Loucy (cell line): ENCODE data around the gene RACGAP1.

ENCODE experiments used
- EZH2phosphoT487 ChIP-seq: fragments of 200-600 bp; IDR thresholded peaks from 2 replicates; pipeline ENCODE4 v1.6.1; 2018; ENCODE audit warnings: antibody characterized with exemption, mild to moderate bottlenecking, moderate library complexity, borderline replicate concordance
- TF ChIP-seq, protein P1 (sequence below): fragments of 200-600 bp; sonication (generic); conservative IDR thresholded peaks from 2 replicates; pipeline ENCODE4 v1.5.1; 2014; ENCODE audit warnings: mild to moderate bottlenecking, antibody characterized with exemption, low read length

DNA sequence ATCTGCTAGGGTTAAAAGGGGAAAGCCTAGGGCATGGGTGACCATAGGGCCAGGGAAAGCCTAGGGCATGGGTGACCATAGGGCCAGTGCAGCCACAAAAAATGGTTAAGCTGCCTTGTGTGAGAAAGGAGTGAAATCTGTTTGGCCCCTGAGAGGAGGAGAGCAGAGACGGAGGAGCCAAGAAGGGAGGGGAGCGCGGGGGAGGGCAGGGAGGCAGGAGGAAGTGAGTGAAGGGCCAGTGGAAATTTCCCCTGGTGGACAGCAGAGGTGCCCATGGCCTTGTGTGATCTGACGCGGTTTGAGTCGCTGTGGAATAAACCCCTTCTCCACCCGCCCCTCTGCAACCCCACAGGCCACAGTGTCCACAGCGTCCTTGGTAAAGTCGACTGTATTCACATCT is 53.2 kb downstream of the RACGAP1 start:
- TF ChIP-seq, protein P1, sequence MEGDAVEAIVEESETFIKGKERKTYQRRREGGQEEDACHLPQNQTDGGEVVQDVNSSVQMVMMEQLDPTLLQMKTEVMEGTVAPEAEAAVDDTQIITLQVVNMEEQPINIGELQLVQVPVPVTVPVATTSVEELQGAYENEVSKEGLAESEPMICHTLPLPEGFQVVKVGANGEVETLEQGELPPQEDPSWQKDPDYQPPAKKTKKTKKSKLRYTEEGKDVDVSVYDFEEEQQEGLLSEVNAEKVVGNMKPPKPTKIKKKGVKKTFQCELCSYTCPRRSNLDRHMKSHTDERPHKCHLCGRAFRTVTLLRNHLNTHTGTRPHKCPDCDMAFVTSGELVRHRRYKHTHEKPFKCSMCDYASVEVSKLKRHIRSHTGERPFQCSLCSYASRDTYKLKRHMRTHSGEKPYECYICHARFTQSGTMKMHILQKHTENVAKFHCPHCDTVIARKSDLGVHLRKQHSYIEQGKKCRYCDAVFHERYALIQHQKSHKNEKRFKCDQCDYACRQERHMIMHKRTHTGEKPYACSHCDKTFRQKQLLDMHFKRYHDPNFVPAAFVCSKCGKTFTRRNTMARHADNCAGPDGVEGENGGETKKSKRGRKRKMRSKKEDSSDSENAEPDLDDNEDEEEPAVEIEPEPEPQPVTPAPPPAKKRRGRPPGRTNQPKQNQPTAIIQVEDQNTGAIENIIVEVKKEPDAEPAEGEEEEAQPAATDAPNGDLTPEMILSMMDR, result no peak
- no peak for TF ChIP-seq EZH2phosphoT487
